Mesenchymal stem cell (in vitro differentiated cells and primary cell): Measurements from ENCODE around the gene CHCHD6.

Source experiments
- DNase-seq: peaks from one replicate; pipeline ENCODE4 v3.0.0-alpha.2; 2013
- H2AFZ ChIP-seq: one replicate; pipeline ENCODE4 v1.6.1; 2013; ENCODE audit warnings: low read depth, mild to moderate bottlenecking, control low read depth, inconsistent platforms, low read length, moderate library complexity
- H2AK5ac ChIP-seq: 2 replicates; pipeline ENCODE4 v1.6.1; 2013; ENCODE audit warnings: low read length, moderate library complexity, mild to moderate bottlenecking, inconsistent platforms; ENCODE audit not compliant: severe bottlenecking
- H2BK120ac ChIP-seq: one replicate; pipeline ENCODE4 v1.6.1; 2013; ENCODE audit warnings: low read depth, mild to moderate bottlenecking, inconsistent platforms, low read length, moderate library complexity
- H2BK12ac ChIP-seq, 2 experiments: one replicate each; pipeline ENCODE4 v1.6.1; 2013; ENCODE audit warnings: inconsistent platforms in 2 of 2, low read length in 2 of 2, mild to moderate bottlenecking in 2 of 2, moderate library complexity in 2 of 2, control low read depth in 1 of 2
- H2BK15ac ChIP-seq: one replicate; pipeline ENCODE4 v1.6.1; 2013; ENCODE audit warnings: mild to moderate bottlenecking, low read depth, inconsistent platforms; ENCODE audit not compliant: poor library complexity, severe bottlenecking
- H2BK5ac ChIP-seq: 2 replicates; pipeline ENCODE4 v1.6.1; 2013; ENCODE audit warnings: low read depth, mild to moderate bottlenecking, low read length, control low read depth, inconsistent platforms; ENCODE audit not compliant: poor library complexity, severe bottlenecking
- H3K14ac ChIP-seq, 2 experiments: one replicate each; pipeline ENCODE4 v1.6.1; 2013; ENCODE audit warnings: inconsistent platforms in 2 of 2, low read length in 2 of 2, control low read depth in 1 of 2, mild to moderate bottlenecking in 1 of 2, moderate library complexity in 1 of 2
- H3K18ac ChIP-seq, 2 experiments: one replicate each; pipeline ENCODE4 v1.6.1; 2013; ENCODE audit warnings: inconsistent platforms in 2 of 2, low read length in 2 of 2, control low read depth in 1 of 2, low read depth in 1 of 2, mild to moderate bottlenecking in 1 of 2
- H3K23ac ChIP-seq, 2 experiments: one replicate each; pipeline ENCODE4 v1.6.1; 2013; ENCODE audit warnings: inconsistent platforms in 2 of 2, low read length in 2 of 2, mild to moderate bottlenecking in 2 of 2, moderate library complexity in 2 of 2, control low read depth in 1 of 2
- H3K27ac ChIP-seq: 2 replicates; pipeline ENCODE4 v1.5.1; 2013; ENCODE audit warnings: mild to moderate bottlenecking, moderate library complexity, low read length, control low read depth, inconsistent platforms; ENCODE audit not compliant: poor library complexity, severe bottlenecking
- H3K27me3 ChIP-seq, 2 experiments: 2 replicates each; pipeline versions ENCODE4 v1.6.1 to v1.7.0; 2013; ENCODE audit warnings: low read length in 2 of 2, mild to moderate bottlenecking in 2 of 2, moderate library complexity in 2 of 2, control low read depth in 1 of 2, inconsistent platforms in 1 of 2; ENCODE audit not compliant: control insufficient read depth in 1 of 2, insufficient read depth in 1 of 2
- H3K36me3 ChIP-seq, 2 experiments: 2 replicates each; pipeline versions ENCODE4 v1.6.1 to v1.7.0; 2013; ENCODE audit warnings: low read length in 2 of 2, control low read depth in 1 of 2, inconsistent platforms in 1 of 2, low read depth in 1 of 2, mild to moderate bottlenecking in 1 of 2; ENCODE audit not compliant: insufficient read depth in 2 of 2, control insufficient read depth in 1 of 2
- H3K4ac ChIP-seq, 2 experiments: one replicate each; pipeline ENCODE4 v1.6.1; 2013; ENCODE audit warnings: inconsistent platforms in 2 of 2, low read length in 2 of 2, mild to moderate bottlenecking in 2 of 2, moderate library complexity in 2 of 2, control low read depth in 1 of 2, low read depth in 1 of 2
- H3K4me1 ChIP-seq: 2 replicates; pipeline ENCODE4 v1.6.1; 2013; ENCODE audit warnings: low read depth, low read length, control low read depth; ENCODE audit not compliant: control insufficient read depth, insufficient read depth
- H3K4me2 ChIP-seq: 2 replicates; pipeline ENCODE4 v1.6.1; 2013; ENCODE audit warnings: low read length, mild to moderate bottlenecking, inconsistent platforms; ENCODE audit not compliant: poor library complexity, severe bottlenecking
- H3K4me3 ChIP-seq, 2 experiments: 2 replicates each; pipeline versions ENCODE4 v1.5.1 to v1.7.0; 2013; ENCODE audit warnings: low read length in 2 of 2, mild to moderate bottlenecking in 2 of 2, control low read depth in 1 of 2, low read depth in 1 of 2; ENCODE audit not compliant: insufficient read depth in 1 of 2
- H3K79me1 ChIP-seq: replicated peaks from 2 replicates; pipeline ENCODE4 v1.6.1; 2013; ENCODE audit warnings: mild to moderate bottlenecking, control low read depth, low read length, inconsistent platforms; ENCODE audit not compliant: poor library complexity, severe bottlenecking
- H3K9ac ChIP-seq: 2 replicates; pipeline ENCODE4 v1.7.0; 2013; ENCODE audit warnings: mild to moderate bottlenecking, low read length, moderate library complexity
- H3K9me3 ChIP-seq: 2 replicates; pipeline ENCODE4 v1.7.0; 2013; ENCODE audit warnings: mild to moderate bottlenecking, low read length; ENCODE audit not compliant: control insufficient read depth
- H4K8ac ChIP-seq: one replicate; pipeline ENCODE4 v1.6.1; 2013; ENCODE audit warnings: inconsistent platforms, mild to moderate bottlenecking, low read length, moderate library complexity
- H4K91ac ChIP-seq: one replicate; pipeline ENCODE4 v1.6.1; 2013; ENCODE audit warnings: mild to moderate bottlenecking, low read length, inconsistent platforms
- WGBS: methylation state at CpG from one replicate; pipeline ENCODE4 v1.1.7; 2013; ENCODE audit warnings: mixed read lengths; 5-methylcytosine and 5-hydroxymethylcytosine counted together

CHCHD6 gene

DNA sequence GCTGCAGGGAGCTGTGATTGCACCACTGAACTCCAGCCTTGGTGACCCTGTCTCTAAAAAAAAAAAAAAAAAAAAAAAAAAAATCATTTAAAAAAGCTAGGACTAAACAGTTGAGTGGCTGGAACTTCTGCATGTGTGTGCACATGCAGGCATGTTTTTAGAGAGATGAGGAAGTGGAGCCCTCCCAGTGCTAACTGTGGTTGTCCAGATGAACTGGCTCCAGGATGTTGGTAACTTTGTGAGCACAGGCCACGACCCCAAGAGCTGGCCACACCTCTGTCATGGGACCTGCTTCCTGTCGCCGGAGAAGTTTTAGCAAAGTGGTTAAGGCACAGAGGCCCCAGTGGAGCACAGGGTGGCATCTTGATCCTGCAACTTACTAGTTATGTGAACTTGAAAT is 27.0 kb downstream of the CHCHD6 start:
- H2BK12ac ChIP-seq = no peak overlapping the region
- no peak overlapping the region for H4K91ac ChIP-seq
- H3K27me3 ChIP-seq = no peaks in the 10 kb centered on the region
- H3K18ac ChIP-seq = no peak overlapping the region
- peaks cover 17 to 36% of the 10 kb centered on the region in 2 experiments for H3K36me3 ChIP-seq
- no peak overlapping the region for H2BK5ac ChIP-seq
- no peaks in the 10 kb centered on the region for H3K4me1 ChIP-seq
- DNase-seq = no peak
- H3K79me1 ChIP-seq = peaks cover 11% of the 10 kb centered on the region
- no peak overlapping the region for H3K14ac ChIP-seq
- H2BK120ac ChIP-seq = no peak overlapping the region
- no peaks in the 10 kb centered on the region for H3K9me3 ChIP-seq
- H3K4me3 ChIP-seq = no peak overlapping the region
- H3K4me2 ChIP-seq = no peak overlapping the region
- H3K27ac ChIP-seq = no peak overlapping the region
- no peak overlapping the region for H4K8ac ChIP-seq
- no peak overlapping the region for H2AFZ ChIP-seq
- no peak overlapping the region for H2BK15ac ChIP-seq
- WGBS = 73% methylated on average over 3 of the region's 3 CpGs
- H3K23ac ChIP-seq = no peak overlapping the region
- H3K9ac ChIP-seq = no peak overlapping the region
- H3K4ac ChIP-seq = no peak overlapping the region
- H2AK5ac ChIP-seq = no peak overlapping the region

DNA sequence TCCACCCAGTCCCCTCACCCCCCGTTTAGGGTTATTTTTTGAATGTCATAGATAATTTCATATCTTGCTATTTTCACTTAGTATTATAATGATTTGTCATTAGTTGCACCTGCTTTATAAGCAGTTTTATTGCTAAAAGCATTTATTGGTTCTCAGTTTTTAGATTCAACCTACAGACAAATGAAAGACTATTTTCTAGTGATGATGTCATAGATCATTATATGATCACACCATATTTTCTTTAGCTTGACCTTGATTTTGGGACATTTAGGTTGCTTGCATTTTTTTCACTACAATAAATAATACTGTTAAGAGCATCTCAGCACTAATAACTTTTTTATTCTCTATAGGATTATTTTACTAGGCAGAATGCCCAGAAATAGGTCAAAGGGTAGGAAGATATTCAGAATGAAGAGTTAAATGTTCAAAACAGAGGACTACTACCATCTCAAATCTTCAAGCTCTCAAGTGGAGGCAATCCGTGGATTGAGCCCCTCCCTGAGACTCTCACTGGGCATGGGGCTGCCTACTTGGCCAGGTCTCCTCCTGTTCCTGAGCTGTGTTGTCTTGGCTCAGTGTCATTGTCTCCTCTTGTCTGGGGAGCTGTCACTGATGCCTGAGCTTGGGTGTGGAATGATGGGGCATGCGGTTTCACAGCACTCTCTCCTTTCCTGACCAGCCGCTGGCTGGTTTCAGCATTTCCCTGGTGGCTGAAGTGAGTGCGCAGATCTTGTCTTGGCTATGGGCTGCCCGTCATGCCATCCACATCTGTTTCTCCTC is 28.4 kb downstream of the CHCHD6 start:
- Histone ChIP-seq H2BK12ac (no peak overlapping the region), H3K9ac (no peak overlapping the region), H2BK5ac (no peak overlapping the region), H3K79me1 (peaks cover 9% of the 10 kb centered on the region), H3K27ac (no peak overlapping the region), H3K9me3 (no peaks in the 10 kb centered on the region), H3K18ac (no peak overlapping the region), H3K27me3 (no peaks in the 10 kb centered on the region), H4K8ac (no peak overlapping the region), H3K4me3 (no peak overlapping the region), H2BK120ac (no peak overlapping the region), H3K23ac (no peak overlapping the region), H3K36me3 (peaks cover 17 to 33% of the 10 kb centered on the region in 2 experiments), H2AFZ (no peak overlapping the region), H3K14ac (no peak overlapping the region), H3K4ac (no peak overlapping the region), H2AK5ac (no peak overlapping the region), H2BK15ac (no peak overlapping the region), H4K91ac (peak overlapping the region; percentile 18), H3K4me1 (no peaks in the 10 kb centered on the region), H3K4me2 (no peak overlapping the region)
- WGBS = 97% methylated on average over 5 of the region's 6 CpGs
- no peak for DNase-seq

DNA sequence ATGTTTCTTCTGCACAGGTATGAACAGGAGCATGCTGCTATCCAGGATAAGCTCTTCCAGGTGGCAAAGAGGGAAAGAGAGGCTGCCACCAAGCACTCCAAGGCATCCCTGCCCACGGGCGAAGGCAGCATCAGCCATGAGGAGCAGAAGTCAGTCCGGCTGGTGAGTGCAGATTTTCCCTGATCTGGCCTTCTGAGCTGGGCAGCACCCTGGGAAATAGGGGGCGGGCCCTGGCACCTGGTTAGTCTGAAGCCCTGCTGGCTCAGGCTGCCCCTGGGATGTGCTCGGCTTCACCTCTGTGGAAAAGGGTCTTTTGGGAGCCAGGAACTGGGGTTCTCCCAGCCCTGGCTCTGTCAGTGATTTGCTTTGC is 29.0 kb downstream of the CHCHD6 start:
- H3K4me2 ChIP-seq = no peak overlapping the region
- no peak overlapping the region for H2AFZ ChIP-seq
- H3K18ac ChIP-seq = no peak overlapping the region
- H3K79me1 ChIP-seq = peaks cover 11% of the 10 kb centered on the region
- no peak for DNase-seq
- H3K27me3 ChIP-seq = no peaks in the 10 kb centered on the region
- no peak overlapping the region for H2AK5ac ChIP-seq
- no peak overlapping the region for H3K14ac ChIP-seq
- no peak overlapping the region for H4K8ac ChIP-seq
- H4K91ac ChIP-seq = peak overlapping the region; percentile 18
- peaks cover 17 to 31% of the 10 kb centered on the region in 2 experiments for H3K36me3 ChIP-seq
- H3K4me1 ChIP-seq = no peaks in the 10 kb centered on the region
- no peak overlapping the region for H3K4me3 ChIP-seq
- no peak overlapping the region for H3K4ac ChIP-seq
- no peak overlapping the region for H3K23ac ChIP-seq
- no peaks in the 10 kb centered on the region for H3K9me3 ChIP-seq
- no peak overlapping the region for H2BK15ac ChIP-seq
- no peak overlapping the region for H2BK12ac ChIP-seq
- WGBS = 95% methylated on average over 5 of the region's 5 CpGs
- H3K27ac ChIP-seq = no peak overlapping the region
- no peak overlapping the region for H3K9ac ChIP-seq
- H2BK120ac ChIP-seq = no peak overlapping the region
- no peak overlapping the region for H2BK5ac ChIP-seq

DNA sequence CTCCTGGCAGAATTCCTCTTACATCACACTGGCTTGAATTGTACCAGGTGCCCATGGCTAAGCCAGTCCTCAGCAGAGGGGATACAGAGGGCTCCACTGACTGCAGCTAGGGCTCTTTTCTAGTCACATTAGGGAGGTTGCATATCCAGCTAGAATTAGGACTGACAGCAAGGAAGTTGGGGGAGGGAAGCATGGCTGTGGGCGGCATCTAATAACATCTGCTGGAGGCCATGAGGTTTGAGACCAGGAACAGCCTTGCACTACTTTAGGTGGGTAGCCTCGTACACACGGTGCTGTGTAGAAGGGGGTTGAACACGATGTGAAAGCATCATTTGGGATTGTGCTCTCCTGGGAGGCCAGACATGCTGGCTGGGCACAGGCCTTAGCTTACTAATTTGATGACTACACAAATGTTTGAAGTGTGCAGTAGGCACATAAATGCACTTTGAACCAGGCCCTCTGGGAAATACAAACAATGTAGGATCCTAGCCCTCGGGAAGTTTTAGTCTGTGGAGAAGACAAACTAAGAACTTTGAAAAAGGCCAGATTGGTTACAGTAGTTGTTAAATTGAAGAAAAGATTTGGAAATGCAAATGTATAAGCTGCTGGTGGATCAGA is 30.2 kb downstream of the CHCHD6 start:
- Histone ChIP-seq H3K9ac (no peak overlapping the region), H3K23ac (no peak overlapping the region), H3K14ac (peak overlapping the region in 1 of 2 experiments; percentile 2), H3K27me3 (no peaks in the 10 kb centered on the region), H3K18ac (no peak overlapping the region), H2BK5ac (no peak overlapping the region), H3K36me3 (peaks cover 17 to 28% of the 10 kb centered on the region in 2 experiments), H2BK12ac (no peak overlapping the region), H2BK15ac (no peak overlapping the region), H3K4me3 (no peak overlapping the region), H2BK120ac (no peak overlapping the region), H4K8ac (no peak overlapping the region), H2AK5ac (no peak overlapping the region), H3K4ac (no peak overlapping the region), H2AFZ (no peak overlapping the region), H3K4me2 (no peak overlapping the region), H3K27ac (no peak overlapping the region), H3K9me3 (peaks cover under 1% of the 10 kb centered on the region), H3K4me1 (no peaks in the 10 kb centered on the region), H4K91ac (no peak overlapping the region), H3K79me1 (peaks cover 11% of the 10 kb centered on the region)
- DNase-seq = no peak
- 93% methylated on average over 5 of the region's 5 CpGs for WGBS
